ENCODE data around the gene SESTD1. TPM values are rescaled to one million over a fixed set of nuclear protein-coding genes. Genes with fewer than 3 reads are reported as not detected.
A peak's percentile ranks its signal among the peaks of the same experiment; 100 is the strongest.

The SESTD1 gene
- total and polyA plus RNA-seq, 9 of the 15 experiments (the other 6 are each of a cell fraction or from before 2014, with no cell fraction given) = 0.32 to 5.6 (median 2.1) TPM

DNA sequence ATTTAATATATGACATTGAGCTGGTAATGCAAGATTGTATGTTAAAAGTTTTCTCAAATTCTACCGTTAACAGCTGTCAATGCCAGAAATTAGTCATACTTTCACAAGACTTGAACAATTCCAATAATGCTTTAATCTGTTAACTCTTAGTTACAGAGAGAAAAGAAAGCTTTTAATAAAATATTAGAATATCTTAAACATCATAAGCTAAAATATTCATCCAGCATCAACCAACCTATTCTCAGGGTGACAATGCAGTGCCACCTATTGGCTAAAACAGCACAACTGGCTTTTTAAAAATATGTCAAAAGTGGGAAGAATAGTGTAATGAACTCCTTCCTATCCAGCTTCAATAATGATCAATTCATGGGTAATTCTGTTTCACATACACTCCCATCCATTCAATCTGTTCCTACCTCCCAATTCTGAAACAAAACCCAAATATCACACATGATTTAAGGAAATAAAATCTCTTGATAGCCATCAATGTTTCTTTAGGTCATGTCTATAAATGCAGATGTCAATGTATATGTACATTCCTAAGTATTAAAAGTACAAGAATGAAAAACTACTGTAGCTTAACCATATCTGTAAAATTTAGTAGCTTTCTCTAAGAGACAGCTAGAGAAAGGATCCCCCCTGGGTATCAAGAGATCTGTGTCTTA is 134.9 kb downstream of the SESTD1 start:
- no peaks in the 10 kb centered on the region for H3K79me2 ChIP-seq (ENCODE audit: control insufficient read depth, insufficient read depth, low read length)
- ChIA-PET POLR2A (interaction anchor here (1.1 kb wide), 1 partner anchor 9 kb away, joined by 3 read pairs; no protein-coding TSS in a partner anchor), CTCF (ENCODE audit: low intra/inter-chr PET ratio) (interaction anchor here (0.6 to 1.7 kb wide), 2 partner anchors 368 to 1357 kb away, joined by 3 to 6 read pairs; no protein-coding TSS in a partner anchor)
- H2AFZ ChIP-seq (ENCODE audit: low read depth, low read length) = no peak overlapping the region
- intact Hi-C loops (cut with micrococcal nuclease) (loop anchor here (10.0 kb wide), 1 partner anchor 365 kb away; no protein-coding TSS in a partner anchor), in situ Hi-C loops (cut with MboI) (no loop called here)
- no TSS peak for BruUV-seq (replicated peaks)
- H3K27me3 ChIP-seq (ENCODE audit: control insufficient read depth in 2 of 2, insufficient read depth in 2 of 2, low read length in 2 of 2) = no peaks in the 10 kb centered on the region
- no peaks in the 10 kb centered on the region for H3K9me3 ChIP-seq (replicated peaks; ENCODE audit: control insufficient read depth, insufficient read depth, low read depth, low read length)
- no peaks in the 10 kb centered on the region for H3K36me3 ChIP-seq (ENCODE audit: control insufficient read depth, insufficient read depth, low read length)
- ATAC-seq (no peak; the same call in 2 of the 3 replicates), DNase-seq (ENCODE audit: extremely low read depth in 1 of 4, low spot score in 3 of 4) (peak in 2 of 4 experiments; percentile 9 to 11), FAIRE-seq (peak; percentile 69)
- no peak overlapping the region for H3K4me2 ChIP-seq (ENCODE audit: insufficient read depth, low read length)
- H4K20me1 ChIP-seq (replicated peaks; ENCODE audit: control insufficient read depth, insufficient read depth, low read length) = no peaks in the 10 kb centered on the region
- no peak overlapping the region for H3K9ac ChIP-seq (ENCODE audit: insufficient read depth in 1 of 2, low read depth in 2 of 2, low read length in 2 of 2)
- H3K4me1 ChIP-seq (replicated peaks in 1 of 2; ENCODE audit: control insufficient read depth in 2 of 2, insufficient read depth in 2 of 2, low read length in 2 of 2) = no peaks in the 10 kb centered on the region
- 0% methylated on average over 1 of the region's 1 CpG for WGBS (ENCODE audit: insufficient coverage, low coverage, missing lambda C conversion rate)
- no peak overlapping the region for H3K4me3 ChIP-seq
- no peaks in the 10 kb centered on the region for H3K9me1 ChIP-seq (ENCODE audit: control insufficient read depth, insufficient read depth, low read length)
- no peak overlapping the region for H3K27ac ChIP-seq (ENCODE audit: extremely low read depth, low read depth, low read length)
- TF ChIP-seq, protein P1, sequence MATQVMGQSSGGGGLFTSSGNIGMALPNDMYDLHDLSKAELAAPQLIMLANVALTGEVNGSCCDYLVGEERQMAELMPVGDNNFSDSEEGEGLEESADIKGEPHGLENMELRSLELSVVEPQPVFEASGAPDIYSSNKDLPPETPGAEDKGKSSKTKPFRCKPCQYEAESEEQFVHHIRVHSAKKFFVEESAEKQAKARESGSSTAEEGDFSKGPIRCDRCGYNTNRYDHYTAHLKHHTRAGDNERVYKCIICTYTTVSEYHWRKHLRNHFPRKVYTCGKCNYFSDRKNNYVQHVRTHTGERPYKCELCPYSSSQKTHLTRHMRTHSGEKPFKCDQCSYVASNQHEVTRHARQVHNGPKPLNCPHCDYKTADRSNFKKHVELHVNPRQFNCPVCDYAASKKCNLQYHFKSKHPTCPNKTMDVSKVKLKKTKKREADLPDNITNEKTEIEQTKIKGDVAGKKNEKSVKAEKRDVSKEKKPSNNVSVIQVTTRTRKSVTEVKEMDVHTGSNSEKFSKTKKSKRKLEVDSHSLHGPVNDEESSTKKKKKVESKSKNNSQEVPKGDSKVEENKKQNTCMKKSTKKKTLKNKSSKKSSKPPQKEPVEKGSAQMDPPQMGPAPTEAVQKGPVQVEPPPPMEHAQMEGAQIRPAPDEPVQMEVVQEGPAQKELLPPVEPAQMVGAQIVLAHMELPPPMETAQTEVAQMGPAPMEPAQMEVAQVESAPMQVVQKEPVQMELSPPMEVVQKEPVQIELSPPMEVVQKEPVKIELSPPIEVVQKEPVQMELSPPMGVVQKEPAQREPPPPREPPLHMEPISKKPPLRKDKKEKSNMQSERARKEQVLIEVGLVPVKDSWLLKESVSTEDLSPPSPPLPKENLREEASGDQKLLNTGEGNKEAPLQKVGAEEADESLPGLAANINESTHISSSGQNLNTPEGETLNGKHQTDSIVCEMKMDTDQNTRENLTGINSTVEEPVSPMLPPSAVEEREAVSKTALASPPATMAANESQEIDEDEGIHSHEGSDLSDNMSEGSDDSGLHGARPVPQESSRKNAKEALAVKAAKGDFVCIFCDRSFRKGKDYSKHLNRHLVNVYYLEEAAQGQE (IDR thresholded peaks at IDR 0.05; ENCODE audit: borderline replicate concordance) = 0 out of 2 replicates have a peak, but pooled peaks have one; percentile 14
- TF ChIP-seq, protein P1 (CRISPR knock-in tag; IDR thresholded peaks at IDR 0.05; ENCODE audit: low read depth) = no peak
- TF ChIP-seq ARNT (IDR thresholded peaks at IDR 0.05) (no peak), ZFP1 (CRISPR knock-in tag; IDR thresholded peaks at IDR 0.05) (no peak), CHD1 (IDR thresholded peaks at IDR 0.05; ENCODE audit: low read length) (no peak), ZEB2 (IDR thresholded peaks at IDR 0.05) (no peak), CBX5 (IDR thresholded peaks at IDR 0.05; ENCODE audit: borderline replicate concordance, low read depth) (no peak), DIDO1 (tag; IDR thresholded peaks at IDR 0.05; ENCODE audit: low read depth) (no peak), TSC22D4 (tag; IDR thresholded peaks at IDR 0.05) (no peak), NFE2L1 (tag; IDR thresholded peaks at IDR 0.05; ENCODE audit: borderline replicate concordance, low read depth) (no peak)
- TF ChIP-seq, protein P2, sequence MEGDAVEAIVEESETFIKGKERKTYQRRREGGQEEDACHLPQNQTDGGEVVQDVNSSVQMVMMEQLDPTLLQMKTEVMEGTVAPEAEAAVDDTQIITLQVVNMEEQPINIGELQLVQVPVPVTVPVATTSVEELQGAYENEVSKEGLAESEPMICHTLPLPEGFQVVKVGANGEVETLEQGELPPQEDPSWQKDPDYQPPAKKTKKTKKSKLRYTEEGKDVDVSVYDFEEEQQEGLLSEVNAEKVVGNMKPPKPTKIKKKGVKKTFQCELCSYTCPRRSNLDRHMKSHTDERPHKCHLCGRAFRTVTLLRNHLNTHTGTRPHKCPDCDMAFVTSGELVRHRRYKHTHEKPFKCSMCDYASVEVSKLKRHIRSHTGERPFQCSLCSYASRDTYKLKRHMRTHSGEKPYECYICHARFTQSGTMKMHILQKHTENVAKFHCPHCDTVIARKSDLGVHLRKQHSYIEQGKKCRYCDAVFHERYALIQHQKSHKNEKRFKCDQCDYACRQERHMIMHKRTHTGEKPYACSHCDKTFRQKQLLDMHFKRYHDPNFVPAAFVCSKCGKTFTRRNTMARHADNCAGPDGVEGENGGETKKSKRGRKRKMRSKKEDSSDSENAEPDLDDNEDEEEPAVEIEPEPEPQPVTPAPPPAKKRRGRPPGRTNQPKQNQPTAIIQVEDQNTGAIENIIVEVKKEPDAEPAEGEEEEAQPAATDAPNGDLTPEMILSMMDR (IDR thresholded peaks at IDR 0.05 in 2 of 3, conservative IDR thresholded peaks at IDR 0.05 in 1 of 3; ENCODE audit: insufficient read depth in 2 of 3, low read depth in 1 of 3, low read length in 3 of 3) = peak; percentile 26 to 48 (median 40); a peak in 4 of 6 replicates

Measured in K562 (cell line).